ENCODE measurements around the gene BCL2A1.

DNA sequence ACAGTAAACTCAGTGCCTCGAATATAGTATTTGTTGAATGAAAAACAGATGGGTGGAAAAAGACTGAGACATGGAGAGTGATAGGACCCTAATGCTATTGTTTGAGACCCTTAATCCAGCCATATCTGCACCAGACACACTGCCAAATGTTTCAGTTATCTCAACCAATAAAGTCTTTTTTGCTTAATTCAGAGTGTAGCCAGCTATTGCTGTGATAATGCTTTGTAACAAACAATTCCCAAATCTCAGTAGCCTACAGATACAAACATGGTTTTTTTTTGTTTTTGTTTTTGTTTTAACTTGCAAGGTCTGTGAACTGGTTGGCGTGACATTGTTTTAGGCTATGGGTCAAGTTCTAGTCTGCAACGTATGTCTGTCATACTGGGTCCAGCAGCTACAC is 17.0 kb upstream of the BCL2A1 start:
- TF ChIP-seq POLR2A (IDR thresholded peaks at IDR 0.05) (no peak), POLR2AphosphoS5 (IDR thresholded peaks at IDR 0.05) (no peak)
- TF ChIP-seq, protein P1, sequence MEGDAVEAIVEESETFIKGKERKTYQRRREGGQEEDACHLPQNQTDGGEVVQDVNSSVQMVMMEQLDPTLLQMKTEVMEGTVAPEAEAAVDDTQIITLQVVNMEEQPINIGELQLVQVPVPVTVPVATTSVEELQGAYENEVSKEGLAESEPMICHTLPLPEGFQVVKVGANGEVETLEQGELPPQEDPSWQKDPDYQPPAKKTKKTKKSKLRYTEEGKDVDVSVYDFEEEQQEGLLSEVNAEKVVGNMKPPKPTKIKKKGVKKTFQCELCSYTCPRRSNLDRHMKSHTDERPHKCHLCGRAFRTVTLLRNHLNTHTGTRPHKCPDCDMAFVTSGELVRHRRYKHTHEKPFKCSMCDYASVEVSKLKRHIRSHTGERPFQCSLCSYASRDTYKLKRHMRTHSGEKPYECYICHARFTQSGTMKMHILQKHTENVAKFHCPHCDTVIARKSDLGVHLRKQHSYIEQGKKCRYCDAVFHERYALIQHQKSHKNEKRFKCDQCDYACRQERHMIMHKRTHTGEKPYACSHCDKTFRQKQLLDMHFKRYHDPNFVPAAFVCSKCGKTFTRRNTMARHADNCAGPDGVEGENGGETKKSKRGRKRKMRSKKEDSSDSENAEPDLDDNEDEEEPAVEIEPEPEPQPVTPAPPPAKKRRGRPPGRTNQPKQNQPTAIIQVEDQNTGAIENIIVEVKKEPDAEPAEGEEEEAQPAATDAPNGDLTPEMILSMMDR (IDR thresholded peaks at IDR 0.05): no peak
